ENCODE measurements around the gene CNTNAP5. TPM values are rescaled to one million over a fixed set of nuclear protein-coding genes. Genes with fewer than 3 reads are reported as not detected.

CNTNAP5 gene
- total RNA-seq, 2 experiments from 2014 or later = not detected

DNA sequence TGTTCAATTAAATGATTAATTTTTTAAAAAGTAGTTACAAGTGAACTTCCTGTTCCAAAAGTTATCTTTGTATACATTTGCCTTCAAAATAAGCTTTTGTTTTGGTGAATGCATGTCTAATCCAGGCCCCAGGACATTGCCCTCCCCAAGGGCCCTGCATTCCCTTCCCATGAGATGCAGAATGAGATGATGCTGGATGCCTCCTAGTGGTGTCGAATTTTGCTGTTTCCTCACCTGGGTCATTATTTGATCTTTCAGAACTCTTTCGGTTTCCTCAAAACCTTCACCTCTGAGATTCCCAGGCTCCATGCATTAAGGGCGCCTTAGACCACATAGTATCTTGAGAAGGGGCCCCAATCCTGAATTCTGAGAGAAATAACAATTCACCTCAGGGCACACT lies 728.8 kb downstream of the CNTNAP5 start:
- H3K36me3 Mint-ChIP-seq (ENCODE audit: low read depth) = no peaks in the 10 kb centered on the region
- no peak overlapping the region for H3K4me3 Mint-ChIP-seq
- no peaks in the 10 kb centered on the region for H3K4me1 Mint-ChIP-seq (ENCODE audit: low read depth)
- ATAC-seq (no peak), DNase-seq (no peak)
- TF ChIP-seq, protein P1, sequence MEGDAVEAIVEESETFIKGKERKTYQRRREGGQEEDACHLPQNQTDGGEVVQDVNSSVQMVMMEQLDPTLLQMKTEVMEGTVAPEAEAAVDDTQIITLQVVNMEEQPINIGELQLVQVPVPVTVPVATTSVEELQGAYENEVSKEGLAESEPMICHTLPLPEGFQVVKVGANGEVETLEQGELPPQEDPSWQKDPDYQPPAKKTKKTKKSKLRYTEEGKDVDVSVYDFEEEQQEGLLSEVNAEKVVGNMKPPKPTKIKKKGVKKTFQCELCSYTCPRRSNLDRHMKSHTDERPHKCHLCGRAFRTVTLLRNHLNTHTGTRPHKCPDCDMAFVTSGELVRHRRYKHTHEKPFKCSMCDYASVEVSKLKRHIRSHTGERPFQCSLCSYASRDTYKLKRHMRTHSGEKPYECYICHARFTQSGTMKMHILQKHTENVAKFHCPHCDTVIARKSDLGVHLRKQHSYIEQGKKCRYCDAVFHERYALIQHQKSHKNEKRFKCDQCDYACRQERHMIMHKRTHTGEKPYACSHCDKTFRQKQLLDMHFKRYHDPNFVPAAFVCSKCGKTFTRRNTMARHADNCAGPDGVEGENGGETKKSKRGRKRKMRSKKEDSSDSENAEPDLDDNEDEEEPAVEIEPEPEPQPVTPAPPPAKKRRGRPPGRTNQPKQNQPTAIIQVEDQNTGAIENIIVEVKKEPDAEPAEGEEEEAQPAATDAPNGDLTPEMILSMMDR (IDR thresholded peaks at IDR 0.05) = no peak
- ChIA-PET POLR2A (no interaction called here), CTCF (no interaction called here)
- H3K27ac Mint-ChIP-seq = no peak overlapping the region
- intact Hi-C loops (cut with micrococcal nuclease) = no loop called here
- H3K27me3 Mint-ChIP-seq = no peaks in the 10 kb centered on the region
- H3K9me3 Mint-ChIP-seq = peaks cover 3% of the 10 kb centered on the region

GRCh38 chr2:124755386-124755785 lies 730.3 kb downstream of the CNTNAP5 start:
- ATAC-seq = no peak

DNA sequence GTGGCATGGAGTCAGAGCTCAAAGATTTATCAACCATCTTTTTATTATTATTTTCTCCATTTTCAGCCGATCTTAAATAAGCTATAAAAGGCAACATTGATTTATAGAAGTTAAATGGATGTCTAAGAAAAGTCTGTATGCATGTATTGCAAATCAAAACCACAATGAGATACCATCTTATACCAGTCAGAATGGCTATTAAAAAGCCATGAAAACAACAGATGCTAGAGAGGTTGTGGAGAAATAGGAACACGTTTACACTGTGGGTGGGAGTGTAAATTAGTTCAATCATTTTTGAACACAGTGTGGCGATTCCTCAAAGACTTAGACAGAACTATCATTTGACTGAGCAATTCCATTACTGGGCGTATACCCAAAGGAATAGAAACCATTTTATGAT lies 731.0 kb downstream of the CNTNAP5 start:
- Mint-ChIP-seq H3K27ac (no peak overlapping the region), H3K27me3 (no peaks in the 10 kb centered on the region), H3K4me1 (ENCODE audit: low read depth) (no peaks in the 10 kb centered on the region), H3K4me3 (no peak overlapping the region), H3K9me3 (peaks cover 3% of the 10 kb centered on the region), H3K36me3 (ENCODE audit: low read depth) (no peaks in the 10 kb centered on the region)
- TF ChIP-seq, protein P1 (IDR thresholded peaks at IDR 0.05) = no peak
- ChIA-PET CTCF (no interaction called here), POLR2A (no interaction called here)
- intact Hi-C loops (cut with micrococcal nuclease) = no loop called here
- DNase-seq (no peak), ATAC-seq (no peak)

More at GRCh38 chr2:124755386-124755785, 730.3 kb downstream of the CNTNAP5 start:
- Mint-ChIP-seq H3K9me3 (peaks cover 3% of the 10 kb centered on the region), H3K4me3 (no peak overlapping the region), H3K36me3 (ENCODE audit: low read depth) (no peaks in the 10 kb centered on the region), H3K27ac (no peak overlapping the region), H3K4me1 (ENCODE audit: low read depth) (no peaks in the 10 kb centered on the region), H3K27me3 (no peaks in the 10 kb centered on the region)
- TF ChIP-seq, protein P1 (IDR thresholded peaks at IDR 0.05) = no peak
- ChIA-PET CTCF (no interaction called here), POLR2A (no interaction called here)
- DNase-seq = no peak
- intact Hi-C loops (cut with micrococcal nuclease) = no loop called here

DNA sequence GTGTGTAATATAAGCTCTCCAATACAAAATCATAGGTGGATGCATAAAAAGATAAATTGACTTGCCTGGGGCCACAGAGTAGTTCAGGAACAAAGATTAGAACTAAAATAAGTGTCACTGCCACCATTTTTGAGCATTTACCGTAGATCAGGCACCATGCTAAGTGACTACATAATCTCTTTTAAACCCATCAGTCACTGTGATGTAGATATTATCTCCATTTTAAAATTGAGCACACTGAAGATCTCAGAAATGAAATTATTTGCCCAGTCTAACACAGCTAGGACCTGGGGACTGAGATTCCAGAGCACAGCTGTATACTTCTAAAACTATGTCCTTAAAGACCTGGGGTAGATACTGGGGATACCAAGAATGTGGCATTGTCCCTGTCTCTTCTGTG lies 737.3 kb downstream of the CNTNAP5 start:
- DNase-seq = no peak
- ChIA-PET POLR2A (no interaction called here), CTCF (no interaction called here)
- Mint-ChIP-seq H3K4me3 (no peak overlapping the region), H3K36me3 (ENCODE audit: low read depth) (no peaks in the 10 kb centered on the region), H3K27me3 (no peaks in the 10 kb centered on the region), H3K9me3 (peaks cover 3% of the 10 kb centered on the region), H3K27ac (no peak overlapping the region), H3K4me1 (ENCODE audit: low read depth) (no peaks in the 10 kb centered on the region)
- TF ChIP-seq, protein P1 (IDR thresholded peaks at IDR 0.05) = no peak
- ATAC-seq = no peak
- intact Hi-C loops (cut with micrococcal nuclease) = no loop called here

- Mint-ChIP-seq H3K36me3 (ENCODE audit: low read depth) (no peaks in the 10 kb centered on the region), H3K4me3 (no peak overlapping the region), H3K9me3 (no peaks in the 10 kb centered on the region), H3K27ac (no peak overlapping the region), H3K27me3 (no peaks in the 10 kb centered on the region), H3K4me1 (ENCODE audit: low read depth) (no peaks in the 10 kb centered on the region)
- no peak for DNase-seq
- ATAC-seq = no peak
- ChIA-PET POLR2A (no interaction called here), CTCF (no interaction called here)
- intact Hi-C loops (cut with micrococcal nuclease) = no loop called here
- TF ChIP-seq, protein P1 (IDR thresholded peaks at IDR 0.05) = no peak
Measured at GRCh38 chr2:124763611-124764010, 738.5 kb downstream of the CNTNAP5 start.

Measured in activated CD8-positive, alpha-beta T cell treated with anti-CD3 and anti-CD28 coated beads for 36 hours (primary cell).